22Rv1 (cell line): ENCODE measurements around the gene POLD4.

Source experiments
- ZFX ChIP-seq: fragments of 450-650 bp; IDR thresholded peaks from 2 replicates; pipeline ENCODE4 v1.6.1; 2017; ENCODE audit warnings: antibody characterized with exemption, borderline replicate concordance
- TF ChIP-seq, protein P1 (sequence below): fragments of 450-650 bp; IDR thresholded peaks from 2 replicates; pipeline ENCODE4 v1.5.1; 2017; ENCODE audit warnings: mild to moderate bottlenecking

DNA sequence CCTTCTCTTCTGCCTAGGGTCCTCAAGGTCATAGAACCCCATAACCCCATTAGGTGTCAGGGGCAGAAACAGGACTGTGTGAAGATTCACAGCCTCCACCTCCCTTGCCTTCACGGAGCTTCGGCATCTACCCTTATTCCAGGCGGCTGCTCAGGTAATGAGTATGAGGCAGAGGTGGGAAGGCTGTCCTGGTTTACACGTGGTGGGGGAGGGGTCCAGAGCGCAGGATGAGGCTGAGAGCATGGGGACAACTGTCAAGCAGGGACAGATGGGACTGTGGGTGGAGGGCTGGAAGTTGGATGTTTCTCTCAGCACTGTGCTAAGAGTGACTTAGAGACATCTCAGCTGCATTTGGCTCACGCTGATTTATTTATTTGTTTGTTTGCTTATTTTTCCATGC is 34.2 kb upstream of the POLD4 start:
- TF ChIP-seq, protein P1, sequence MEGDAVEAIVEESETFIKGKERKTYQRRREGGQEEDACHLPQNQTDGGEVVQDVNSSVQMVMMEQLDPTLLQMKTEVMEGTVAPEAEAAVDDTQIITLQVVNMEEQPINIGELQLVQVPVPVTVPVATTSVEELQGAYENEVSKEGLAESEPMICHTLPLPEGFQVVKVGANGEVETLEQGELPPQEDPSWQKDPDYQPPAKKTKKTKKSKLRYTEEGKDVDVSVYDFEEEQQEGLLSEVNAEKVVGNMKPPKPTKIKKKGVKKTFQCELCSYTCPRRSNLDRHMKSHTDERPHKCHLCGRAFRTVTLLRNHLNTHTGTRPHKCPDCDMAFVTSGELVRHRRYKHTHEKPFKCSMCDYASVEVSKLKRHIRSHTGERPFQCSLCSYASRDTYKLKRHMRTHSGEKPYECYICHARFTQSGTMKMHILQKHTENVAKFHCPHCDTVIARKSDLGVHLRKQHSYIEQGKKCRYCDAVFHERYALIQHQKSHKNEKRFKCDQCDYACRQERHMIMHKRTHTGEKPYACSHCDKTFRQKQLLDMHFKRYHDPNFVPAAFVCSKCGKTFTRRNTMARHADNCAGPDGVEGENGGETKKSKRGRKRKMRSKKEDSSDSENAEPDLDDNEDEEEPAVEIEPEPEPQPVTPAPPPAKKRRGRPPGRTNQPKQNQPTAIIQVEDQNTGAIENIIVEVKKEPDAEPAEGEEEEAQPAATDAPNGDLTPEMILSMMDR, result no peak
- TF ChIP-seq ZFX, result no peak
